A549 (cell line): ENCODE measurements around the gene HUNK.

Experiments used
- RFX5 ChIP-seq: fragments of 450-650 bp; IDR thresholded peaks from 2 replicates; pipeline ENCODE4 v1.7.1; 2014; ENCODE audit warnings: antibody characterized with exemption, mild to moderate bottlenecking, moderate library complexity
- SREBF2 ChIP-seq: fragments of 450-650 bp; IDR thresholded peaks from 2 replicates; pipeline ENCODE4 v1.6.1; 2014; ENCODE audit warnings: mild to moderate bottlenecking, moderate library complexity
- USF2 ChIP-seq: fragments of 450-650 bp; IDR thresholded peaks from 2 replicates; pipeline ENCODE4 v1.6.1; 2014; ENCODE audit warnings: antibody characterized with exemption

GRCh38 chr21:31879911-31880310 lies 7.1 kb downstream of the HUNK start:
- TF ChIP-seq RFX5: no peak
- no peak for TF ChIP-seq SREBF2
- no peak for TF ChIP-seq USF2
